Epithelial cell of proximal tubule (primary cell): Measurements from ENCODE around the gene NIPBL. TPM values are rescaled to one million over a fixed set of nuclear protein-coding genes. Genes with fewer than 3 reads are reported as not detected.

Experiments
- DNase-seq: peaks from one replicate; pipeline ENCODE4 v3.0.0-alpha.2; 2011; ENCODE audit warnings: low read depth
- H3K4me3 ChIP-seq: 2 replicates; pipeline ENCODE4 v1.5.1; 2011; ENCODE audit warnings: low read depth, mild to moderate bottlenecking, low read length
- total RNA-seq: library from RNA; depleted of rRNA; stranded (reverse); fragments of >200 nt; gene quantifications from 2 replicates; pipeline ENCODE4 v1.2.3, GENCODE V29; 2015
- TF ChIP-seq, protein P1 (sequence below): conservative IDR thresholded peaks from 2 replicates; pipeline ENCODE4 v1.5.1; 2012; ENCODE audit warnings: low read depth, mild to moderate bottlenecking, low read length

The NIPBL gene
- total RNA-seq, 1 donor from 2014 or later: 6.9 TPM

DNA sequence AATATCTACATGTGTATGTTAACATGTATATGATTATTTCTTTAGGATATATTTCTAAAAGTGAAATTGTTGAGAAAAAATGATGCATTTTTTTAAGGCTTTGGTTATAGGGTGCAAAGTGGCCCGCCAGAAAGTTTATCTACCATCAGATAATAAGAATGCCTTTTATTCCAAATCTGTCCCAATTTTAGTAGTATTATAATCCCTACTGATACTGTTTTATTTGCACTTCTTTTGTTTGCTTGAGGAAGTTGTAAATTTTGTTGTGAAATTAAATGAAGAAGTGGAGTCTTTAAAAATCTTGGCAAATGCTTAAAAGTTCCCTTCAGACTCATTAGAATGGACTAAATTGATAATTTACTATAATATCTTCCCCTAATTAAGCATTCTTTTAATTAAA is 73.0 kb downstream of the NIPBL start:
- no peak for DNase-seq
- no peak overlapping the region for H3K4me3 ChIP-seq
- TF ChIP-seq, protein P1, sequence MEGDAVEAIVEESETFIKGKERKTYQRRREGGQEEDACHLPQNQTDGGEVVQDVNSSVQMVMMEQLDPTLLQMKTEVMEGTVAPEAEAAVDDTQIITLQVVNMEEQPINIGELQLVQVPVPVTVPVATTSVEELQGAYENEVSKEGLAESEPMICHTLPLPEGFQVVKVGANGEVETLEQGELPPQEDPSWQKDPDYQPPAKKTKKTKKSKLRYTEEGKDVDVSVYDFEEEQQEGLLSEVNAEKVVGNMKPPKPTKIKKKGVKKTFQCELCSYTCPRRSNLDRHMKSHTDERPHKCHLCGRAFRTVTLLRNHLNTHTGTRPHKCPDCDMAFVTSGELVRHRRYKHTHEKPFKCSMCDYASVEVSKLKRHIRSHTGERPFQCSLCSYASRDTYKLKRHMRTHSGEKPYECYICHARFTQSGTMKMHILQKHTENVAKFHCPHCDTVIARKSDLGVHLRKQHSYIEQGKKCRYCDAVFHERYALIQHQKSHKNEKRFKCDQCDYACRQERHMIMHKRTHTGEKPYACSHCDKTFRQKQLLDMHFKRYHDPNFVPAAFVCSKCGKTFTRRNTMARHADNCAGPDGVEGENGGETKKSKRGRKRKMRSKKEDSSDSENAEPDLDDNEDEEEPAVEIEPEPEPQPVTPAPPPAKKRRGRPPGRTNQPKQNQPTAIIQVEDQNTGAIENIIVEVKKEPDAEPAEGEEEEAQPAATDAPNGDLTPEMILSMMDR: no peak

DNA sequence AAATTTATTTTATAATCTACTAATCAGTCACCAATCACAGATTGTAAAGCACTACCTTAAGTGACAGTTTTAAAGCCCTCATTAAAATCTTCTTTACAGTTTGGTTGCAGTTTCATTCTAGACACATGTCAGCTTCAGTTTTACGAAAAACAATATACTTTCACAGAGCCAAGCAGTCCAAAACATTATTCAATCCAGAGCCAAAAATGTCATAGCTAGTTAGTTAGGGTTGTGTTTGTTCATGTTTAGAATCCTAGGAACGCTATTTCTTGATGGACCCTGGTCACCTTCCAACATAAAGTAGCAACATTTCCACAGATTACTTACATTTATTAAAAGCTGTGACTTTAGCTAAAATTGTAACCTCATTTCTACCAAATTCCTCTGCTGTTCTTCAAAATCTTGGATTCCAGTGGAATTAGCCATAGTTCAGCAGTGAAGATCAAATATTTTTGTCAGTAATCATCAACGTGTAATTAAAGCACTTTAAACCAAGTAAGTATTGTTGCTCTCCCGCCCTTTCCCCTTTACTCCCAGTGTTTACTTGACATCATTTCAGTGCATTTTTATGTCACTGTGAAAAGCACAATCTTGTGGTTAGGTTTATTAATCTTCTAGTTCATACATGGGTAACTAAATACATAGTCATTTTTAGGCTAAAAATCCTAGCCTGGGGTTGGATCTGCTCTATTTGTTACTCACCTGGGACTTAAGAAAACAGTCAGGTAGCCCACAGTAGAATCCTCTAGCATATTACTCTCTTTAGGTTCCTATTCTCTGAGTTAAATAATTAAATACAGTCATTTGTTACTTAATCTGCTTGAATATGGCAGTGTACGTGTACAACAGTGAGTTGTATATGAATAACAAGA is 74.3 kb downstream of the NIPBL start:
- TF ChIP-seq, protein P1: no peak
- no peak overlapping the region for H3K4me3 ChIP-seq

DNA sequence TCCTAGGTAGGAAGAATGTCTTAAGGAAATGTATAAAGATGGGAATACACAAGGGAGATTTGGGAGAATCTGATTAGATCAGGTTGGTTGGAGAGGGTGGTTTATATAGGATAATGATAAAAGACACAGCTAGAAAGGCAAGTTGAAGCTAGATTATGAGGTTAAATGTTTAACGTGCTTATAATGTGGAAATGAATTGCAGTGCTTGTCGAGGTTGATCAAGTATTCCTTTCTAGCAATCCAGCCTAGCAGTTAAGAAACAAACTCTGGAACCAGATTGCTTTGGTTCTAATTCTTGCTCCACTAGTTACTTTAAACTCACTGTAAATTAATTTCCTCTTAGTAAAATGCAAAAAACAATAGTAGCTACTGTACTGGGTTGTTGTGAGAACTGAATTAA is 76.5 kb downstream of the NIPBL start:
- TF ChIP-seq, protein P1: no peak
- H3K4me3 ChIP-seq: no peak overlapping the region
- no peak for DNase-seq

More for the DNA sequence above, 74.3 kb downstream of the NIPBL start:
- DNase-seq: no peak

DNA sequence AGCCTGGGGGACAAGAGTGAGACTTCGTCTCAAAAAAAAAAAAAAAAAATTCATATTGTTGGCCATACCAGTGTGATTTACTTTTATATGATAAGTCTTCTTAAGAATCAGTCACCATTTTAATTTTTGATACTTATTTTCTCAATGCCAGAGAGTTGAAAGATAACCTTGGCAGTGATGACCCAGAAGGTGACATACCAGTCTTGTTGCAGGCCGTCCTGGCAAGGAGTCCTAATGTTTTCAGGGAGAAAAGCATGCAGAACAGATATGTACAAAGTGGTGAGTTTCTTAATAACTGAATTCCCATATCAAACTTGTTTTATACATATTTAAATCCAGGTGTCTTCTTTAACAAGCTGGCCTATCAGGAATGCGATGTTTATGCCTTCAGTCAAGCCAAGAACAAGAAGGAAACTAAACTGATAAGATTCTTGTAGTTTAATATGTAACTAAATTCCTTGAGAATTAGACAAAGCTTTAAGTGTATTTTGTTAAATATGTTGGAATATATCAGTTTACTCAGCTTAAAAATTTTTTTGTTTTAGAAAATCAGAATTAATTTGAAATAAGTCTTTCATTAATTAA is 81.5 kb downstream of the NIPBL start:
- TF ChIP-seq, protein P1: no peak
- no peak overlapping the region for H3K4me3 ChIP-seq
- no peak for DNase-seq

DNA sequence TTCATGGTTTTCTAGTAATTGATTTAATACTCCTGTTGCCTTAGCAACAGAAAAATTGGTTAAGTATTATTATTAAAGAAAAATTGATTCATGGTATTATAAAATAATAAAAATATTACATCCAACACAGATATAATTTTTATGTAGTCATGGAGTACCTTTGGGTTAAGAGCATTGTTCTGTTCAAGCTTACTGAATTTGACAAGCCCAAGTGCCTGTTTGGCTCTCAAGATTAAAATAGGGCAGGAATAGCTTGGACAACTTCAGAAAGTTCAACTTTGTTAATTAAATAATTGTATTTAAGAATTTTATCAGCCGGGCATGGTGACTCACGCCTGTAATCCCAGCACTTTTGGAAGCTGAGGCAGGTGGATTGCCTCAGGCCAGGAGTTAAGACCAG is 82.0 kb downstream of the NIPBL start:
- no peak overlapping the region for H3K4me3 ChIP-seq
- no peak for DNase-seq
- TF ChIP-seq, protein P1: no peak

DNA sequence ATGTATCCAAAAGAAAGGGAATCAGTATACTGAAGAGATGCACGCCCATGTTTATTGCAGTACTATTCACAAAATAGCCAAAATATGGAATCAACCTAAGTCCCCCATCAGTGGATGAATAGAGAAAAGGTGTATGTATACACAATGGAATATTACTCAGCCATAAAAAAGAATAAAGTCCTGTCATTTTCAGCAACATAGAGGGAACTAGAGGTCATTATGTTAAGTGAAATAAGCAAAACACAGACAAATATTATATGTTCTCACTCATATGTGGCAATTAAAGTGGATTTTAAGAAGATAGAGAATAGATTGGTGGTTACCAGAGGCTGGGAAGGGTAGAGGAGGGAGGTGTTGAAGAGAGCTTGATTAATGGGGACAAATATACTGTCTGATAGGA is 88.6 kb downstream of the NIPBL start:
- DNase-seq: no peak
- no peak overlapping the region for H3K4me3 ChIP-seq
- TF ChIP-seq, protein P1: no peak
